Tibial nerve (tissue), 4 donors: ENCODE measurements around the gene FNBP1.

Source experiments
- CTCF ChIP-seq, 5 experiments: fragments of 200-600 bp in 3 of 5; fragments of 450-650 bp in 2 of 5; sonication (generic) in 3 of 5; IDR thresholded peaks; one replicate each; pipeline ENCODE4 v1.5.1; 2016 to 2019; ENCODE audit warnings: antibody characterized with exemption in 5 of 5, mild to moderate bottlenecking in 3 of 5, moderate library complexity in 2 of 5
- EP300 ChIP-seq, 2 donors: sonication (generic); formaldehyde crosslinking; IDR thresholded peaks; one replicate each; pipeline ENCODE4 v1.6.1; 2017; ENCODE audit warnings: antibody characterized with exemption in 2 of 2, mild to moderate bottlenecking in 1 of 2

DNA sequence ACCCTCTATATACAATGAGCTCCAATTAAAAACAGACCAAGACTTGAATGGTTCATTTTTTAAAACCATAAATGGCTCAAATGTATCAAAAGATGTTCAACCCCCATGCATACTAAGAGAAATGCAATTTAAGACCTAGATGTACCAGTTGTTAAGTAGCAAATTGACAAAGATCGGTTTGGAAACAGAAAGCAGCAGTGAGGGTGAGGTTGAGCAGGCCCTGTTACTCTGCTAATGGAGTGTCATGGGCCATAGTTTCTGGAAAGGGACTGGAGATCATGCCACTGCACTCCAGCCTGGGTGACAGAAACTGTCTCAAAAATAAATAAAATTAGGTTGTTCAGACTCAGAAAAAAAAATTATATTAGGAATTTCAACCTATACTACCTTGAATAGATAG lies 55.0 kb downstream of the FNBP1 start:
- TF ChIP-seq CTCF (IDR thresholded peaks at IDR 0.05), result no peak
- no peak for TF ChIP-seq EP300 (IDR thresholded peaks at IDR 0.05)
